ENCODE data around the gene AMPD3.

The AMPD3 gene

DNA sequence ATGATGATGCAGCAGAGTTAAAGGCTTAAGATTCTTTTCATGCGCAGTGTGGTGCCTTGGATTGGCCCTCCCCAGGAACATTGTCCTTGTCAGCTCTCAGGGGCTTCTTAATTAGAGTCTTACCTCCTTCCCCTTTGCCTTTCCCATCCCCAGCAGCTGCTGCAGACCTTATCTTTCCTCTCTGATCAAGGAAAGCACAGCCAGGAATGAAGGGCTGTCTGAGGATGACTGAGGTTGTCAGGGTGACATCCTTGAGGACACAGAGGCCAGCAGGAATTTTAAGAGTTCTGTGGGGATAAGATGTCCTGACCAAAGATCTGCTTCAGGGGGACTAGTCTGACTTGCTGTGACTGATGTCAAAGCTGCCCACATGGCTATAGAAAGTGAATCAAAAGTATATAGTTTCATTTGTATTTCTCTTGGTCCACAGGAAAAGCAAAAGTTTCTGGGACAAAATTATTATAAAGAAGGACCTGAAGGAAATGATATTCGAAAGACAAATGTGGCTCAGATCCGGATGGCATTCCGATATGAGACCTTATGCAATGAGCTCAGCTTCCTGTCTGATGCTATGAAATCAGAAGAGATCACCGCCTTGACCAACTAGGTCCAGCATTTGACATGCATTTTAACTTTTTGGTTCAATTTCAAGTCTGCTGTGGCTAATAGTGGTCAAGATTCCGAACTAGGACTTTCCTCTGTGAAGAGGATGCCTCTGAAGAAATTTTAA lies 50.4 kb downstream of the AMPD3 start:
- Histone ChIP-seq H3K36me3 (peaks cover 34% of the 10 kb centered on the region), H3K27me3 (ENCODE audit: insufficient read depth, low read depth, severe bottlenecking) (no peaks in the 10 kb centered on the region), H3K27ac (no peak overlapping the region), H3K4me3 (ENCODE audit: low read depth, low read length) (no peak overlapping the region), H3K9me3 (ENCODE audit: severe bottlenecking) (no peaks in the 10 kb centered on the region)
- DNase-seq, result no peak
- no peak for TF ChIP-seq CTCF (IDR thresholded peaks at IDR 0.05; ENCODE audit: low read depth, low read length)

DNA sequence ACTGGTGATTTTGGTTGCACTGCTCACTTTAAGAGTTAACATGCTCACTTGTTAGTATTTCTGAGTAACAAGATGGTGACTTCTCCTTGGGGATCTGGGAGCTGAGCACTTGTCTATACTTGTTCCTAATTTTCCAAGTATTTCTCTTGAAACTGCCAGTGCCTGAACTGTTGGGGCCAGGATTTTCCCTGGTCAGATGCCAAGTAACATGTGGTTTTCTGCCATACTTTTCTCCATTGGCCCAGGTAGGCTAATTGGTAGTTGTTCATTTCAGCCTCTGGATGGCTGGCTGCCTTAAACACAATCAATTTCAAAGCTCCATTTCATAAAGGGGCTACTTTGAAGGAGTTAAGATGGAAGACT lies 50.9 kb downstream of the AMPD3 start:
- no peaks in the 10 kb centered on the region for H3K27me3 ChIP-seq (ENCODE audit: insufficient read depth, low read depth, severe bottlenecking)
- H3K4me3 ChIP-seq (ENCODE audit: low read depth, low read length), result no peak overlapping the region
- no peak for DNase-seq
- no peak for TF ChIP-seq CTCF (IDR thresholded peaks at IDR 0.05; ENCODE audit: low read depth, low read length)
- H3K27ac ChIP-seq, result no peak overlapping the region
- no peaks in the 10 kb centered on the region for H3K9me3 ChIP-seq (ENCODE audit: severe bottlenecking)
- peaks cover 29% of the 10 kb centered on the region for H3K36me3 ChIP-seq

GRCh38 chr11:10511181-10511621 lies 56.1 kb downstream of the AMPD3 start:
- Histone ChIP-seq H3K27me3 (ENCODE audit: insufficient read depth, low read depth, severe bottlenecking) (no peaks in the 10 kb centered on the region), H3K36me3 (peaks cover 8% of the 10 kb centered on the region), H3K4me3 (ENCODE audit: low read depth, low read length) (no peak overlapping the region), H3K9me3 (ENCODE audit: severe bottlenecking) (no peaks in the 10 kb centered on the region), H3K27ac (no peak overlapping the region)
- DNase-seq, result peak; percentile 61
- TF ChIP-seq CTCF (IDR thresholded peaks at IDR 0.05; ENCODE audit: low read depth, low read length), result peak; percentile 2; the same call in 1 of the 2 replicates

DNA sequence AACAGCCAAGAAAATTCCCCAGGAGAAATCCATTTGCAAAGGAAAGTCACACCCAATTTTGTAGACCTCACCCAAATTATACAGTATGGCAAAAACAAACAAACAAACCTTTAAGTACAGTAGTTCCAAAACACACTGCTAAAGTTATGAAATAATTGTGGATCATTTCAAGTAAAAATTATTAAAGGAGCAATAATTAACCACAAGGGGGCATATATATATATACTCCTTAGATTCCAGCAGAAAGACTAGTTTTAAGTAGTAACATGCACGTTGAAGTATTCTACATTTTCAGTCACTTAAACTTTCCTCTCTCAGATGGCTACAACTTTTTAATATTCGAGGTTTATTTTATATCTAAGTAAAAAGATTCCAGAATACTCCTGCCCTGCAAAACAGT lies 59.1 kb downstream of the AMPD3 start:
- DNase-seq, result no peak
- no peak overlapping the region for H3K4me3 ChIP-seq (ENCODE audit: low read depth, low read length)
- no peak for TF ChIP-seq CTCF (IDR thresholded peaks at IDR 0.05; ENCODE audit: low read depth, low read length)
- no peaks in the 10 kb centered on the region for H3K9me3 ChIP-seq (ENCODE audit: severe bottlenecking)
- no peak overlapping the region for H3K27ac ChIP-seq
- no peaks in the 10 kb centered on the region for H3K27me3 ChIP-seq (ENCODE audit: insufficient read depth, low read depth, severe bottlenecking)
- H3K36me3 ChIP-seq, result peaks cover 8% of the 10 kb centered on the region

- no peak overlapping the region for H3K27ac ChIP-seq
- DNase-seq, result no peak
Measured at GRCh38 chr11:10514709-10515108, 59.6 kb downstream of the AMPD3 start.

More at GRCh38 chr11:10514709-10515108, 59.6 kb downstream of the AMPD3 start:
- no peaks in the 10 kb centered on the region for H3K9me3 ChIP-seq (ENCODE audit: severe bottlenecking)
- peaks cover 8% of the 10 kb centered on the region for H3K36me3 ChIP-seq
- no peaks in the 10 kb centered on the region for H3K27me3 ChIP-seq (ENCODE audit: insufficient read depth, low read depth, severe bottlenecking)
- H3K4me3 ChIP-seq (ENCODE audit: low read depth, low read length), result no peak overlapping the region
- no peak for TF ChIP-seq CTCF (IDR thresholded peaks at IDR 0.05; ENCODE audit: low read depth, low read length)

Measured in WERI-Rb-1 (cell line).